Stimulated activated CD8-positive, alpha-beta memory T cell treated with anti-CD3 and anti-CD28 coated beads, Interleukin-2, amount 100 ng/mL, for 1 hour (primary cell): ENCODE measurements around the gene SLC16A7.
"Not testable (repeated sequence)": the region's sequence is repeated elsewhere in the genome, so short reads cannot be mapped to it uniquely, and the experiment has no call there.

Experiments used
- DNase-seq, 2 donors: peaks; one replicate each; pipeline ENCODE4 v3.0.0-alpha.2; 2020; ENCODE audit warnings: low read depth in 2 of 2

Gene SLC16A7

DNA sequence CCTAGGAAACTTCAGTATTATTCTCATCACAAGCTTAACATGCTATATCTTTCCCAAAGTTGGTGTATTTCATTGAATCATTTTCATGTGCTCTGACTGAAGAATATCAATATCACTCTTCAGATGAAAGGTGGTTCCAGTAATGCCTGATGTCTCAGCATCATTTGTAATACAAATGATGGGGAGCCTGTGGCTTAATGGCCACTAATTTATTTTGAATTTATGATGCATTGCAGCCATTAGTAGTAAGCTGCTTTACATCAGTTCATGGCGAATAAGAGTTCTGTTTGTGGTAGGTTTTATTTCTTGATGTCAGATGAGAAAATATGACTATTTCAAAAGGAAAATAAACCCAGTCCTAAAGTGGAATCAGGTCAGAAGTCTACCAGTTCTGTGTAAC lies 139.4 kb downstream of the SLC16A7 start:
- no peak for DNase-seq

- no peak for DNase-seq
Measured at GRCh38 chr12:59736359-59736758, 140.5 kb downstream of the SLC16A7 start.

- no peak for DNase-seq
Measured at GRCh38 chr12:59736786-59737185, 141.0 kb downstream of the SLC16A7 start.

GRCh38 chr12:59737725-59738463 lies 142.1 kb downstream of the SLC16A7 start:
- DNase-seq, result no peak

- DNase-seq, result no peak
Measured at GRCh38 chr12:59742841-59743240, 147.0 kb downstream of the SLC16A7 start.

DNA sequence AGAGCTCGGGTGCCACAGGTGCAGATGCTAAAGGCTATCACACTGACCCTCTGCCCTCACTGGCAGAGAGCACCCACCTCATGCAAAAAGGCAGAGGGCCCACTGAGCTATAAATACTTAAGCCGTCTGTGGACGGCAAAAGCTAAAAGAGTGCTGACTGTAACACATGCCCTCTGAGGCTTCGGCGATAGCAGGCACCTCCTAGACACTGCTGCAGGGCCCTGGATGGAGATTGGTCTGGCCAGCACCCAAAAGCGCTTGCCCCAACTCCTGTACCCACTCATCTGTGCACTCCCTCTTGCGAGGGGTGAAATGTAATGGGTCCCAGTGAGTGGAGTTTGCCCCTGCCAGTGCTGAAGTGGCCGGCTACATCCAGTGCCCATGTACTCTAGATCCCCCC lies 148.7 kb downstream of the SLC16A7 start:
- no peak for DNase-seq

- not testable (repeated sequence) for DNase-seq
Measured at GRCh38 chr12:59751091-59751490, 155.3 kb downstream of the SLC16A7 start.

DNA sequence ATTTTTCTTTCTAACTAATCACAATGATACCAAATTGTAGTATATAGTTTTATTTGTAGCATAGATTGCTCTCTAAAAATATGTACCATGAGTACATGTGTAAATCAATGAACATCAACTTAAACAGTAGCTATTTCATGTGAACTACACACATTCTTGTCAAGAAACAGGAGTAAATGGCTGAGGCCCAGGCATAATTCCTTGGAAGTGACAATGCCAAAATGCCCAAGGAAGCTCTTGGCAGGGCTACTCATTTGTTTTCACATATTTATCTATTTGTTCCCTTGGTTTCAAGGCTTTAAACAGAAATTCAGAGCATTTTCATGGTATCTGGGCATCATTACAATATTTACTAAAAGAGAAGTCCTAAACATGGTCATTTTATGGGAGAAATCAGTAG lies 165.7 kb downstream of the SLC16A7 start:
- no peak for DNase-seq

DNA sequence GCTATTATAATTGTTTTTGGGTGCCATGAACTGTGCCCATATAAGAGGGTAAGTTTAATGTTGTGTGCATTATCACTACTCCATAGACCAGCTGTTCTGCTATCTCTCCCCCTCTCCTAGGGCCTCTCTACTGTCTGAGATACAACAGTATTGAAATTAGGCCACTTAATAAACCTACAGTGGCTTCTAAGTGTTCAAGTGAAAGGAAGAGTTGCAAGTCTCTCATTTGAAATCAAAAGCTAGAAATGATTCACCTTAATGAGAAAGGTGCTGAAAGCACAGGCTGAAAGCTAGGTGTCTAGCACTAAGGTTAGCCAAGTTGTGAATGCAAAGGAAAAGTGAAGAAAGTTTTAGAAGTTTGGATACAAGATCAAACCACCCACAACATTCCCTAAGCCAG lies 168.0 kb downstream of the SLC16A7 start:
- DNase-seq, result no peak

GRCh38 chr12:59768031-59768430 lies 172.2 kb downstream of the SLC16A7 start:
- no peak for DNase-seq

- DNase-seq, result no peak
Measured at GRCh38 chr12:59780605-59781135, 184.8 kb downstream of the SLC16A7 start.

DNA sequence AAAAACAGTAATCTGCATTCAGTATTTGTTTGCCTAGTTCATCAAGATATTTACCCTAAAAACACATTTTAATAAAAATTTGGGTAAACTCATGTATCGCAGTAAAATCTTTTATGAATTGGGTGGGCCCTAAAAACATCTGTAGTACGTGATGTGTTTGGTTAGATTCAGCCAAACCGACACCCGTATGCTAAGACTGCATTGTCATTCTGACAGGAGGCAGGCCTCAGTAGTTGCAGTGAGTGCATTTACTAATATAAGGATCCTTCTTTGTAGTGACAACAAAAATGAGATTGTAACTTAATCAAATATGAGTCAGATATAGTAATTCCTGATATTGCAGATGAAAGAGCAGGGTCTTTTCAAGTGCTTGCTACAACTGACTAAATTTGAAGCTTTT lies 191.8 kb downstream of the SLC16A7 start:
- DNase-seq, result no peak

DNA sequence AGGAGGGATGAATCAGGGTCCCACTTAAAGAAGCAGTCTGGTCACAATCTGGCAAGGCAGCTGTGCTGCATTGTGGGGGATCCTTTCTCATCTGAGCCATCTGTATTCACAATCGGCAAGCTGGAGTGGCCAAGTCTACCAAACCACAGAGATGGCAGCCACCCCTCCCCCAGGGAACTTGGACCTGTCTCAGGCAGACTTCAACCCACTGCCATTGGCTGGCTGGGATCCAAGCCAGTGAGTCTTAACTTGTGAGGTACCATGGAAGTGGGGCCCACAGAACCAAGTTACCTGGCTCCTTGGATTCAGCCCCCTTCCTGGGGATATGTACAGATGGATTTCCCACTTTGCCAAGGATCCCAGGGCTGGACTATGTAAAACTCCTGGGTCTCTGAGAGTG lies 196.8 kb downstream of the SLC16A7 start:
- DNase-seq, result no peak

DNA sequence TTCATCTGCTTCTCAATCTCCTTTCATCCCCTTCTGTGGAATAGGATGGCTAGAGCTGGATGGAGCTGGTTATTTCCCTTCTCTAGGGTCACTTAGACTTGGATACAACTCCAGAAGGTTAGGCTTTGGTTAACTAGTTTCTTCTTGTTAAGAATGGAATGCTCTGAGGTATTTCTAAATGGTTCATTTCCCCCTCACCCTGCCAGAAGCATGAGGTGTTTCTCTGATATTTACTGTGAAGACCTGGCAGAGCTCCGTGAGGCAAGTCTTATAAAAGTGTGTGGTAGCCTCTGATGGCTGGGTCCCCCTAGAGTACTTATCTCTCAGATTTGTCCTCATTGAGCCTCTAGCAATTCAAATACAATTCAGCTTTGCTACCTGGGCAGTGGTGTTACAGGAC lies 207.9 kb downstream of the SLC16A7 start:
- no peak for DNase-seq

- no peak for DNase-seq
Measured at GRCh38 chr12:59808317-59808910, 212.6 kb downstream of the SLC16A7 start.

DNA sequence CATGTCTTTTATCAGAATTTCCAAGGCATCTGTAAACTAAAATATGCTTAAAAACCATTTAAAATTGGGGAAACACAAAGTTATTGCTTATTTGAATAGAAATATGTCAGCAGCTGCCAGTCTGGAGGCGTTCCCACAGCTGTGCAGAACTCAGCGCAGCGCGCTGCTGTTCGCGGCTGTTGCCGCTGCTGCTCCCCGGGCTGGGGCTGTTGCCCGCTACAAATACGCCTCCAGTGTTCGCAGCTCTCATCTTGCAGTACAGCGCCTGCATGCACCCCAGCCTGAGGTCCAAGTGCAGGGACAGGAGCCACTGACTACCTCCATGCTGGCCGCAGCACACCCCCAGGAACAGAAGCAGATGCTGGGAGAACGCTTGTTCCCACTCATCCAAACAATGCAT lies 216.2 kb downstream of the SLC16A7 start:
- no peak for DNase-seq

DNA sequence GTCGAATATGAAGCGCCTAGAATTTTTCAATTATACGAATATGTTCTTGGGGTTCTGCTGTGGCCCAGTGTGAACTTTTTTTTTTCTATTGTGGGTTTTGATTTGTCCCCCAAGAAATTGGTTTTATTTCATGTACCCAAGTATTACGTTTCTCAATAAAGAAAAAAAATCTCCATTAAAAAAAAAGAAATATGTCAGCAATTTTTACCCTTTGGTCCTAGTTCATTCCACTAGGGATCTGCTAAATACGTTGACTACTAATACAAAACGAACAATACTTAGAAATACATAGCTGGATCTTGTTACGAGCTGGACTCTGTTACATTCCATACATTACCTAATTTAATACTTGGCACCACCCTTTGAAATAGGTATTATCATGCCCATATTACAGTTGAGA lies 216.9 kb downstream of the SLC16A7 start:
- no peak for DNase-seq

GRCh38 chr12:59820594-59821011 lies 224.8 kb downstream of the SLC16A7 start:
- no peak for DNase-seq

- DNase-seq, result no peak
Measured at GRCh38 chr12:59823567-59823966, 227.7 kb downstream of the SLC16A7 start.

GRCh38 chr12:59827767-59828166 lies 231.9 kb downstream of the SLC16A7 start:
- DNase-seq, result no peak

GRCh38 chr12:59828521-59828920 lies 232.7 kb downstream of the SLC16A7 start:
- no peak for DNase-seq

- DNase-seq, result no peak
Measured at GRCh38 chr12:59833408-59833807, 237.6 kb downstream of the SLC16A7 start.
